ENCODE results near the gene TBC1D1.

TBC1D1 gene

DNA sequence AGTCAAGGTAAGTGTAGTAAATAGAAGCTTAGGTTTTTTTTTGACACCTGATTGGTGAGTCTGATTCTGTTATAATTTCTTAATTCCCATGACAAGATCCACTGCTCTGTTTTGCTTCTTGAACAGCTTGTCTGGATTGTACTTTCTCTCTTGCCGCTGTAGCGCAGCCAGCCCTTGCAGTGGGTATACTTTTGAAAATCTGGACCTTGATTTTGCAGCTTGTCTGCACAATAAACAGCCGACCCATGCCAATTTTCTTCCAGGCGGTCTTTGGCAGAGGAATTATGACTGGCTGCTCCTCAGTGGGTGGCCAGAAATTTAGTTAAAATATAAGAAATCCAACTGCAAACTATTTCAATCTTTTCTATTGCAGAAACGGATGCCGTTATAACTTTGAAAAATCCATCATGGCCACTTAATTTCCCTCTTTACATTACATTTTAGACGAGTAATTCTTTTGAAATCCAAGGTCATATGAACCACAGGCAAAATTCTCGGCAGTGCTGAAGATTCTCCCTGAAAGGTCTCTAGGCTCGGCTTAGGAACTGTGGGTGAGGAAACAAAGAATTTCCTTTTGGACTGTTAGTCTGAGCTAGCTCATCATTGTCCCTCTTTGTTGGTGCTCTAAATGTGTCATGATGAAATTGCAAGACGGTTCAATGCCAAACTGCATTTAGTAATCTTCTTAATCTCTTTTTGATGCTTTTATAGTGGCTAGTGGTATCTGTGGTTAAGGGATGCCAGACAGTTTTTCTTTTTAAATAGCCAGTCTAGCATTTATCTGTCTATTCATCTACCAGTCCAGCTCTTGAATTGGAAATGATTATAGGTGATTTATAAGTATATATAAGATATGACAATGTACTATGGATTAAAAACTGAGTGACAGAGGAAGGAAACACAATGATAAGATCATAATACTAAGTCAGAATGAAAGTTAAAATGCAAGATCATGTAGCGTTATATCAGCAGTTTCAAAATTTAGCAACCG is 37.8 kb downstream of the TBC1D1 start:
- DNase-seq (ENCODE audit: low spot score), result peak; percentile 20

DNA sequence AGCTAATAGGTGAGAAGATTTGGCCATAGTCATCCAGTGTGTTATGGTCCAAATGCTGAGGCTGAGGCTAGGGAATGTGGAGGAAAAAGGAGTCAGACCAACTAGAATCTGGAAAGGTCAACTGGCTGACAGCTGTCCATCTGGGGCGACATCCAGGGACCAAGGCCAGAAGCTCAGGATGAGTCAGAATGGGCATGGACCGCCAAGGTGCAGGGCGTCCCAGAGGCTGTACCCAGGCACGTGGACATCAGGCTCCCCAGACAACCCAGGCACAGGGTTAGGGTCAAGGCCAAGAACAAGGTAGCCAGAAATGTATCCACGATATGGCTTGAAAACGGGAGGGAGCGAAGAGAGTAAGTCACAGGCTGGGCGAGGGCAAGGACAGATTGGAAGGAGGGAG is 43.2 kb downstream of the TBC1D1 start:
- no peak for DNase-seq (ENCODE audit: low spot score)

DNA sequence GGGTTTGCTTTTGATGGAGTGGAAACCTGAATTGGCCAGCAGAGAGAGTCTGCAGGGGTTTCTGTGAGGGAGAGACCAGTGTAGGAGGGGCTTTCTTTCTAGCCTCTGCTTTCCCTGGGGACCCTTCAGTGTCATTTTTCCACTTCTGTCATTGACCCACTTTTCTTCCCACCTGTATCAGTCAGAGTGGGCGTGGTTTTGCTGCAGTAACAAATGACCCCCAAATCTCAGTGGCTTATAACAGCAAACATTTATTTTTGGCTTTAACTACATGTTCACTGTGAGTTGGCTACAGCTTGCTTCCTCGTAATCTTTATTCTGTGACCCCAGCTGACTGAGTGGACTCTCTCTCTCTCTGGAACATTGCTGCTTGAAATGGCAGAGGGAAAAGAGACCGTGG is 43.7 kb downstream of the TBC1D1 start:
- DNase-seq (ENCODE audit: low spot score), result no peak

DNA sequence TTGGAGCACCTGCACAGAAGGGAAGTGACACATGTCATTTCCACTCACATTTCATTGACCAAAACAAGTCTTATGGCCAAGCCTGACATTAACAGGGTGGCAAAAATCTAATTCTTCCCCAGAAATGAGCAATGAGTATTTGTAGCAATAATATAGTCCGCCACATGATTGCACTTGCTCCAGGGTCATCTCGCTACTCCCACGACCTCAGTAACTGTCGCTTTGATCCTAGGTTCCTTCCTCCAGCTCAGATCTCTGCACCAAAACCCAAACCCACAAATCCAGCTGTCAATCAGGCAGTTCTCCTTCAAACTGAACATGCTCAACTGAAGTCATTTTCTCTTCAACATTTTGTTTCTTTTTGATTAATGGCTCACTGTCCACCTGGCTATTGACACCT is 44.1 kb downstream of the TBC1D1 start:
- DNase-seq (ENCODE audit: low spot score), result no peak

DNA sequence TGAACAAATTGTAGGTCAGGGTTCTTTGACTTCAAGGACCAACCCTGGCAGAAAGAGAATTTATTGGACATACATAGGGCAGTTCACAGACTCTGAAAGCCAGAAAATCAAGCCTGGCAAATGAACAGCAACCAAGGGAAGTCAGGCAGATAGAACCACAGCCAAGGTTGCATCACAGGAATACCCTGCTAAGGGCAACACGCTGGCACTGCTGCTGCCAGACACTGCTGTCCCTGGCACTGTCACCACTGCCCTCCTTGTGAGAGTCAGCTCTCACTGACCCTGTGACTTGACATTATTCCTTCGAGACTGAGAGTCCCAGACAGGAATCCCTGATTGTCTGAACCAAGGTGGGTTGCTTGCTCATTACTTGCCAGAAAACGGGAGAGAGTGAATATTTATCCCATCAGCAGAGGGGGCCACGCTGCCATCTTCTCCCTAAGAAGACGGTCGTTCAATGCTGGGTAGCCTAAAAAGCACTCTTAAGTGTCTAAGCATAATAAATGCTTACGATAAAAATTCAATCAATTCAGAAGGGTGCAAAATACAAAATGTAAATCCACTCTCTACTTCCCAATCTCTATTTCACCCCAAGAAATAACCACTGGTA is 46.1 kb downstream of the TBC1D1 start:
- DNase-seq (ENCODE audit: low spot score), result no peak

DNA sequence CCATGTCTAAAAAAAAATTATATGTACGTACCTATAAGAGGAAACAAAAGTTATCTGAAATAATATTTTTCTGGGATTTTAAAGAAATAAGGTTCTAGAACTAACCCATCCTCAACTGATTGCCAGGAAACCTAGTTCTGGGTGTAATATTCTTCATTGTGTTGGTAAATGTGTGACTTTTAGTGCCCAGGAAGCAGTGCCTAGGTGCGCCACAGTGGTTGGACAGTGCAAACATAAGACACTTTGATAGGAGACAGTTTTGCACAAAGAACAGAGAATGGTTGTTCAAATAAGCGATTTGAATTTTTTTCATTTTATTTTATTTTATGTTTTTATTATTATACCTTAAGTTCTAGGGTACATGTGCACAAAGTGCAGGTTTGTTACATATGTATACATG is 47.3 kb downstream of the TBC1D1 start:
- DNase-seq (ENCODE audit: low spot score), result no peak

DNA sequence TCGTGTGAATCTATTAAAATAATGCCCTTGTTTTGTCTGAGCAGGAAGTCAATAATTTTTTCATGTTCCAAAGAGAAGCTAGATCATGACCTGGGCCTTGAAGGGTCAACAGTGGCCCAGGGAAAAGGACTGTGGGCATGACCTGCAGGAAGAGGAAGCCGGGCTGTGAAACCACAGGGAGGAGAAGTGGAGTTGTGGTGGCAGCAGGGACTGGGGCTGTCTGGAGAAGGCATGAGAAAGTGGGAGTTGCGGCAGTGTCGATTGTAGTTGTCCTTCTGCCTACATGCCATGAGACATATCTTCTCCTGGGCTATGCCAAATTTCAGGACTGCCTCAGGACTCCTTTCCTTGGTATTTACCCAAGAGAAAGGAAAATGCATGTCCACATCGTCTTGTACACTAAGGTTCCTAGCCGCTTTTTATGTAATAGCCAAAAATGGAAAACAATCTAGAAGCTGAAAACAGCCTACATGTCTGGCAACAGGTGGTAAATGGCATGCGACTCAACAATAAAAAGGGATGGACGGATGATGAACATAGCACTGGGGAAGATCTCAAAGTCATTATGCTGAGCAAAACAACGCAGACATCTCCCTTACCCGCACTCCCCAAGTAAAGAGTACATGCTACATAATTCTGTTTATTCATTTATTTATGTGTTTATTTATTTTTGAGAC is 55.8 kb downstream of the TBC1D1 start:
- DNase-seq (ENCODE audit: low spot score), result no peak

DNA sequence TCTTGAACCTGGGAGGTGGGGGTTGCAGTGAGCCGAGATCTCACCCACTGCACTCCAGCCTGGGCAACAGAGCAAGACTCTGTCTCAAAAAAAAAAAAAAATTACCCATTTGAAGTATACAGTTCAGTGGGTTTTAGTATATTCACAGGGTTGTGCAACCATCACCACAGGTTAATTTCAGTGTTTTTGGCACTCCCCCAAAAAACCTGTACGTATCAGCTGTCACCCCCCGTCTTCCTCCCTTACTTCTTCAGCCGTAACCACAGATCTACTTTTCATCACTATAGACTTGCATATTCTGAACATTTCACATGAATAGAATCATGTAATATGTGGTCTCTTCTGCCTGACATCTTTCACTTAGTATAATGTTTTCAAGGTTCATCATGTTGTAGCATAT is 57.7 kb downstream of the TBC1D1 start:
- no peak for DNase-seq (ENCODE audit: low spot score)

DNA sequence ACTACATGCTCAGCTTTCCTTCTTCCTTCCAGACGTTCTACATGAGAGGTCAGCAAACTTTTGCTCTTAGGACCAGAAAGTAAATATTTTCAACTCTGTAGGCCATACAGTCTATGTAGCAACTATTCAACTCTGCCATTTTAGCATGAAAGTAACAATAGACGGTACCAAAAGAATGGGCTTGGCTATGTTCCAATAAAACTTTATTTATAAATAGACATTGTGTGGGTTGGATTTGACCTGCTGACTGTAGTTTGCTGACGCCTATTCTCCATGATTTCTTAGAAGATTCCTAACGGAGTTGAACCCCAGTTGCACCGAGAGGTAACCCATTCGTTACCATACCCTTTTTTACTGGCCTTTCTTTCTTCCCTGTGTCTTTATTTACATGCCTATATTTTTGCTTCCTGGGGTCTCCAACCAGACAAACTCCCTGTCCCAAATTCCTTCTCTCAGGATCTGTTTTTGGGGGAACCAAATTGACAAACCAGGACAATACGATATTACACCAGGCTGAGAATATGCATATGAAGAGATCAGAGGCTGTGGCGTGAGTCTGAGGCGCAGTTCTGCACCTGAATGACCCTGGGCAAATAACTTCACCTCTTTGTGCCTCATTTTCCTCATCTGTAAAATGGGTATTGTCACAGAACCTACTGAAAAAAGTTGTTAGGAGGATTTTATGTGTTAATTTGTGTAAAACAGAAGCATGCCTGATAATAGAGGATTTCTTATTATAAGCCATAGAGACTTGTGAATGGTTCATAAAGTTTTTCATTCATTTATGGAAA is 58.9 kb downstream of the TBC1D1 start:
- DNase-seq (ENCODE audit: low spot score), result no peak

DNA sequence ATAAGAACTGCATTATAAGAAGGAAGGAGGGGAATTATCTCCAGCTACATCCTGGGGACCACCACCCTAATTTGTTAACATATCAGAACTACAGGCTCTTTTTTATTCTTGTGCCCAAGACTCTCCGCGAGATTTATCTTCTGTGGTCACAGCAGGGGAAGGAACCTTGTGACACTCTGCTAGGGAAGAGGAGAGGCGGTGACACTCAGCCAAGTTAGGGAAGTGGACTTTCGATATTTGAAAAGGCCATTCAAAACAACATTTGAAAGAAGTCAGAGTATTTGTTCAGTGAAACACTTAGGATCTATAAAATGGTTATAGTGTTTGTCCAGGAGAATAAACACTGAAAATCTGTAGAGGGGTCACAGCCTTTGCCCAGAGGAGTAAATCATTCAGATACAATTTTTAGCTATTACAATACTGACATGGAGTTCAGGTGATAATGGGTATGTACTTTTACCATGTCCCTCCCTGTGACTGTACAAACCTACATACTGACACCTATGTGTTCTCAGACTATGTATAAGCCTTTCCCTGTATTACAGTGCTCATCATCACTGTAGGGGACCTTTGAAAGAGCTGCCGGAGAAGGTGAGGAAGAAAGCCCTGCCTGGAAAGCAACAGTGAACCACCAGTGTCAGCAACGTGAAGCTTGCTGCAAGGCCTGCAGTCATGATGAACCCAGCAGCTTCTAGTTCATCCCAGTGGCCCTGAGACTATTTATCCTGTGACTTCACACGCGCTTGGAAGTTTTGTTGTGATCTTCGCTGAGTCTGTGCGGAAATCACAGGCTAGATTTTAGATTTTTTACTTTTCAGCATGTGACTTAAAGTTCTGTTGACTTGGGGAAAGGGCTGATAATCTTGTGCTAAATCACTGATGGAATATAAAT is 60.8 kb downstream of the TBC1D1 start:
- DNase-seq (ENCODE audit: low spot score), result no peak

DNA sequence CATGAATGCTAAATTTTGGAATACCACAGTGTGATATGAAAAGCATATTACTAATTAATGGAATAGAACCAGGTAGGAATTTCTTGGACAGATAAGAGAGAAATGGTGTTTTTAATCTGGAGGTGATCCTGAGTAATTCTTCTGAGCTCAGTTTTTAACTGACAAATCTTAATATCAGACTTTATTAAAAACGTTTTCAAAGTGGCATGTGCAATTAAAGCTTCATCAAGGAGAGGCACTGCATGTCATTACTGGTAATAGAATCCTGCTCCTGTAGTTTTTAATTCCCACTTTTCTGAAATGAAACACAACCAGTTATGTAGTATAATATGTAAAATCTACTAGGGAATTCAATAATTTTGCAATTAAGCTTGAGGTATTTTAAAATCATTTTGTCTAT is 62.3 kb downstream of the TBC1D1 start:
- DNase-seq (ENCODE audit: low spot score), result no peak

DNA sequence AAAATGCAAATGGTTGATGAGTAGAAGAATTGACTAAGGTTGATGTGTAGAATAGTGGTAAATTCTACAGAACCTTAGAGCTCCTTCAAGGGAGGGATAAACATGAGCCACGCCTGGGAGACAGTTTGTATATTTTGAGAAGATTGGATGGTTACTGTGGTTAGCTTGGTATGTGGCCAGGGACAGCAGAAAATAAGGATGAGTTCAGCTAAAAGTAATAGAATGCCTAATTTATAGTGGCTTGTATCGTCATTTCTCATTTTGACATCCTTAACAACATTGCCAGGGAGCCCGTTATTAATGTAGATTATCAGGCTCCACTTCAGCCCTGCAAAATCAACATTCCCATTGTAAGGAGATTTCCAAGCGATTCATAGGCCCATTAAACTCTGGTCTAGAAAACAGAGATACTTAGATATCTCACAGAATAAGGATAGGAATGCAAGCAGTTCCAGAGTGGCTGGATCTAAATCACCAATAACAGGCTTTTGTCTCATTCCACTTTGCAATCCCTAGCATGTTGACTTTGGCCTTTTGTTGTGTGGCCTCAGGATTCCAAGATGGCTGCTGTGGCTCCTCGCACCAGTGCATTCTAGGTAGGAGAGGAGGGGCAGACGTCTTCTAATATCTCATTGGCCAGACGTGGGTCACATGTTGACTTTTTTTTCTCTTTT is 62.9 kb downstream of the TBC1D1 start:
- DNase-seq (ENCODE audit: low spot score), result no peak

DNA sequence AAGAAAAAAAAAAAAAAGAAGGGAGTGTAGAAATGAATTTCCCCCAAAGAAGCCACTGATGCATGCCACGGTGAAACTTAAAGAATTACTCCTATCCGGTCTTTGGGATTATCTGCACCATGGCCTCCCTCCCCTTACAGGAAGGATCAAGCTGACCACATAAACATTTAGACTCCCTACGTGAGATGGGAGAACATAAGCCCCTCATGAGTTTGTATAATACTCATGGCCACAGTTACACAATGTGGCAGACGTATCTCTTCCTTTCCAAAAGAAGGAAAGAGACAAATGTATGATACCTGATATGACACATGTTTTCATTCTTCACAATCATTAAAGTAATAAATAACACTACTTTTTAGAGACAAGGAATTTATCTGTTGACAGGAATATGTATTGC is 66.1 kb downstream of the TBC1D1 start:
- no peak for DNase-seq (ENCODE audit: low spot score)

DNA sequence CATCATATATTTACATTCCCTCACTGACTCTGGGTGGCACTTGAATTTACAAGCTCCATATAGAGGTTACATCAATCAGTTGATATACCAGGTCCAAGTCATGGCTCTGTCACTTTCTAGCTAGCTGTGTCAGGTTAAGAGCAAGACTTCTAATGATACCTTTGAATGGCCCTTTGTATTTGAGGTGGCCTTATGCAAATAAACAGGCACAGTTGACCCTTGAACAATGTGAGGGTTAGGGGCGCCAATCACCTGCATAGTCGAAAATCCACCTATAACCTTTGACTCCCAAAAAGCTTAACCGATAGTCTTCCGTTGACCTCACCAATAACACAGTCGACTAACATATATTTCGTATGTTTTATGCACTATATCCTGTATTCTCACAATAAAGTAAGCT is 68.0 kb downstream of the TBC1D1 start:
- no peak for DNase-seq (ENCODE audit: low spot score)

DNA sequence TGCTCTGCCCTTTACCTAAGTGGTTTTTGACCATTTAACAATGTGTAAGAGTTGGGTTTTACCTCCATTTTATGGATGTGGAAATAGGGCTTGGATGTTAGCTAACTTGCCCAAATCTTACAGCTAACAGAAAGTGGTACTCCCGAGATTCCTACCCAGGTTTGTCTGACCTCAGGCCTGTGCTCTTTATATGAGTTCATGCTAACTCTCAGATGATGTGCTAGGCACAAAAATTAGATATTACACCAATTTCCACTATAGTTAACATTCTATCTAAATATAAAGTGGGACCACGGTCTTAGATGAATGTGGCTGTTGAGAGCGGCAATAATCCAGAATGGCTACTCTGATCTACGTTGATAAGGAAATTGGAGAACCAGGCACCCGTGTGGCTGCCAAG is 69.2 kb downstream of the TBC1D1 start, which contains the start of gene PTTG2:
Gene PTTG2, plus strand, starts transcription at position 301 of the 400 bp plus-strand sequence. Its CDS starts 37 bp downstream, at position 338.
- no peak for DNase-seq (ENCODE audit: low spot score)

DNA sequence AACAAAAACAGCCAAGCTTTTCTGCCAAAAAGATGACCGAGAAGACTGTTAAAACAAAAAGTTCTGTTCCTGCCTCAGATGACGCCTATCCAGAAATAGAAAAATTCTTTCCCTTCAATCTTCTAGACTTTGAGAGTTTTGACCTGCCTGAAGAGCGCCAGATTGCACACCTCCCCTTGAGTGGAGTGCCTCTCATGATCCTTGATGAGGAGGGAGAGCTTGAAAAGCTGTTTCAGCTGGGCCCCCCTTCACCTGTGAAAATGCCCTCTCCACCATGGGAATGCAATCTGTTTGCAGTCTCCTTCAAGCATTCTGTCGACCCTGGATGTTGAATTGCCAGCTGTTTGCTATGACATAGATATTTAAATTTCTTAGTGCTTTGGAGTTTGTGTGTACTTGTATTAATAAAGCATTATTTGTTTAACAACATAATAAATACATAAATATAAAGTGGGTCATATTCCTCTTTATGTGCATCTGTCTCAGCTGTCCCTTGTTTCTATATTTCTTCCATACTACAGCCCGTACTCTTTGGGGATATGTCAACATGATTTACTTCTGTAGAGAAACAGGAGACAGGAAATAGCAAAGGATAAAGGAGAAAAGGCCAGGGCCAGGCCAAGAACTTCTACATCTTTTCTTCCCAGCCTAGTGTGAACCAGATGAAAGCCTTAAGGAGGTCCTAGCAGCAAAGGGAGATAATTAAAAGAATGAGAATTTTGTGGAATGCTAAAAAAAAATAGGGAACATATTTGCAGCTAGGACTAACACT is 70.0 kb downstream of the TBC1D1 start:
- DNase-seq (ENCODE audit: low spot score), result no peak

DNA sequence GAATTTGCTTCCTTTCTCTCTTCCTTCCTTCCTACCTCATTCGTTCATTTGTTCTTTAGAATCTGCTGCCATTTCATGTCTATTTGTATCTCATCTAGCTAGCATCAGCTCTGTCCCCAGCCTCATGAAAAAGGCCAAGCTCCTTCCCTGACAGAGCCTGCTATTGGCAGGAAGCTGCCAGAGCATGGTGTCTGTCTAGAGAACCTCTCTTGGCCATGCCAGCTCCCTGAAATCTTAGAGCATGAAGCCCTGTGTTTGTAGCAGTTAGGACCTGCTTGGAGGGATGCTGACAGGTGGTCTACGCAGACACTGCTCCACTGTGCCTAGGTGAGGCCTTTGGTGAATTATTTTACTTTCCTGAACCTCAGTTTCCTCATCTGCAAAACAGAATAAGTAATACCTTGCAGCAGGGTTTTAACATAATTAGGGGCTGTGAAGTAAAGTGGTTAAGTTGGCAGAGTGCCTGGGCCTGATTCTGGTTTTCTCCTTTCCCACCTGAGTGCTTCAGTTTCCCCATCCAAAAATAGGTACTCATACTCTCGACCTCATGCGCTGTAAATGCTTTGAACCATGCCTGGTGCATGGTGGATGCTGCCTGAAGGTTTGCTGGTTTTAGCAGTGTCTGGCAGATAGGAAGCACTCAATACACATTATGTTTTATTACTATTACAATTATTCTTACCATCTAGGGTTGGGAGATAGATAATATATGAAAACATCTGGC is 74.0 kb downstream of the TBC1D1 start:
- no peak for DNase-seq (ENCODE audit: low spot score)

DNA sequence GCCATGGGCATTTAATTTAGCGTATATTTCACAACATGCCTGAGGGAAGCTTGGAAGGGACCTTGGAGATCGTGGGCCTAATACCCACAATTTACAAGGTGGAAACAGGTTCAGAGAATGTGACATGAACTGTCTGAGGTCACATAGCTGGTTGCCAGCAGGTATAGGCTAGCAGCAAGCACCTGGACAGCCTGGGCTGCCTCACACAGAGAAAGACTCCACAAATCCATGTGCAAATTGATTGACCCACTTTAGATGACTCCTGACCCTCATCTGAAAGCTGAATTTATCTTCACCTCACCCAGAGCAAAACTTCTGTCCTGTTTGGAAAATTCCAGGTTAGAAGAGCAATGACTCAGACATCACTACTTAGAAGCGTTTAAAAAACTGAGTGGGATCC is 75.2 kb downstream of the TBC1D1 start:
- no peak for DNase-seq (ENCODE audit: low spot score)

DNA sequence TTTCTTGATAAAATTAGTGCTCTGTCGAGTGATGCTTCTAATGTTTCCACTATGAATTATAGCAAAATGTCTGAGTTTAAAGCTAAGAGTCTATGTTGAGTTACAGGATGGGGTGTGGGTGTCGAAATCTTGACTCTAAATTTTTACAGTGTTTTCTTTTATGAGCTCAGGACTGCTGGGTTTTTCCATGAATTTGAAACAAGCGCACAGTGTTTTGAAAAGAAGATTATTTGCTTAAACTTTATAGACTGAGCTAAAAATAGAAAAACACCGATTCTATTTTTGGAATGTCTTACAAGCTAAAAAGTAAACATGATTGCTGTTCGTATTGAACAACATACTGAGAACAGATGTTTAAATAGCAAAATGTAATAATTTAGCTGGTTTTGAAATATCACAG is 76.9 kb downstream of the TBC1D1 start:
- no peak for DNase-seq (ENCODE audit: low spot score)

All from COLO829 (cell line).